Measurements from ENCODE around the gene GLT8D1.

The GLT8D1 gene

GRCh38 chr3:52710512-52710911, 4.9 kb upstream of the GLT8D1 start:
- DNase-seq = no peak

- DNase-seq = no peak
These were observed 2.0 kb upstream of the GLT8D1 start for GRCh38 chr3:52707585-52707984.

DNA sequence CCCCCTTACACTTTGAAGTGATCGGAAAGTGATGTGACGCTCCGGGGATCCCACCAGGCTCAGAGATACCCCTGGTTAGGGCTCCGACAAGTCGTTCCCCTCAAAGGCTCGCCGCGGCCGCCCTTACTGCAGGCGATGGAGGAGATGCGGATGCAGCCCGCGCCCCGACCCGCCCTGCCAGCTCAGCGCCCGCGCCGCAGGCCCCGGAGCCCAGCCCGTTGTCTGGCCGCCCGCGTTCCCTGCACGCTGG, 228 bp downstream of the GLT8D1 start:
- no peak for DNase-seq

- DNase-seq = no peak
These were observed 767 bp downstream of the GLT8D1 start for GRCh38 chr3:52704611-52705437.

GRCh38 chr3:52703341-52703740, 2.2 kb downstream of the GLT8D1 start:
- DNase-seq = no peak

DNA sequence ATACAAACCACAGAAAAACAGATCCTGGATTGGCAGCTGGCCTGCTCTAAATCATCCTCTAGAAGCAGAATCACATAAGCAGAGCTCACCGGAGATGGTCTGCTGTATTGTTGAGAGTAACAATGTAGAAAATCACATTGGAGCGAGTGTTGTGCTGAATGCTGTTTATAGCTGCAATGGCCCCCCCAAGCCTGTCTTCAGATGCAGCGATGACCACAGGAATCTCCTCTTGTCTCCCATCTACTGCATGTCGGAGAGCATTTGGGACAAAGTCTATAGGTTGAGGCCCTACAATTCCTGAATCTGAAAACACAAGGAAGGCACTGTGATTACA, 8.0 kb downstream of the GLT8D1 start:
- DNase-seq = no peak

- no peak for DNase-seq
These were observed 8.6 kb downstream of the GLT8D1 start for GRCh38 chr3:52696830-52697631.

DNA sequence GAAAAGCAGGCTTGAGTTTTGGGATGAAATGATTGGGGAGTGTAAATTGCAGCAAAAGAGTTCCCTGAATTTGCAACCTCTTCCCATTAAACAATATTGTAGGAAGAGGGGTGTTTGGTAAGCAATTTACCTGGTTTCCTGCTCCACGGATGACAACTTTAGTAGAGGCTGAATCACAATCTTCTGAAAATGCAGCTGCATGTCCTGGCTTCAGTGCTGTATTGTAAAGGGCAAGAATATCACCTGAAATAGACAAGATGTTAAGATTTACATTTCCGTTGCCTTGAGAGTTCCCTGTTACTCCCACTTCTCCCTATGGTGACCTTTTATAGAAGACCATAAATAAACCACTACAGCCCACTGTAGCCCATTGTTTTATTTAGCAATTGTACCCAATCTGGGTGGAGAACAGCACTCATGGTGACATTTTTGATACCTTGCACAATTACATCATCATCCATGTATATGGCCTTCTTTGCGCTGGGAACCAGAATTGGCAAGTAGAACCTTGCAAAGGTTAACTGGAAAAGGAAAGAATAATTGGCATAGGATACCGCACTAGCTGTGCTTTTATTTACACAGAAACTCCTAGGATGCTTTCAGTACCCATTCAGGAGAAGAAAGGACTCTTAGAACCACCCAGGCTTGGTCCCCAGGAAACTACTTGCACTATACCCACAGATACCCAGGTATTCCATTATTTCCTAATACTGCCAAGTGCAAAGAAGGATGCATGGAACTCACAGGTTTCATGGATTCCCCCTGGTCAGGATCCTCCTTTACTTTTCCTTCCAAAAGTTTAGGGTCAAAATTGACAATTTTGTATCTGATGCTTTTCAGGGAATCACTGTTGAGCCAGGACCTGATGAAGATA, 9.6 kb downstream of the GLT8D1 start:
- no peak for DNase-seq

- no peak for DNase-seq
These were observed 10.9 kb downstream of the GLT8D1 start for GRCh38 chr3:52694528-52695189.

- DNase-seq = no peak
These were observed 12.5 kb downstream of the GLT8D1 start for GRCh38 chr3:52693071-52693470.

- DNase-seq = no peak
These were observed 15.0 kb downstream of the GLT8D1 start for GRCh38 chr3:52690560-52690959.

GRCh38 chr3:52689151-52689550, 16.4 kb downstream of the GLT8D1 start:
- DNase-seq = no peak

DNA sequence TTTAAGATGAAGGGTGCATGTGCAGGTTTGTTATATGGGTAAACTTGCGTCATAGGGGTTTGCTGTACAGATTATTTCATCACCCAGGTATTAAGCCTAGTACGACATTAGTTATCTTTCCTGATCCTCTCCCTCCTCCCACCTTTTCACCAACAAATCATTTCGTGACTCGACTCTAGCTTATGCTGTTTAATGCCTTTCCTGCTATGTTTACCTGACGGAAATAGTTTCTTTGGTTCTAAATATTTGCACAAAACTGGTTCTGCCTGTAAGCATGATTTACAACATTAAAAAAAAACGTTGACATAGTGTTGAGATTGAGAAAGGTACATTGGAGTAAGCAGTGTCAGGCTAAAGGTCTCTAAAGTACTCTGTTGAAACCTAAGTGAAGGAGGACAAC, 17.3 kb downstream of the GLT8D1 start:
- no peak for DNase-seq

- peak; percentile 81 for DNase-seq
These were observed 19.6 kb downstream of the GLT8D1 start, which contains the start of the genes GNL3 and PBRM1 for GRCh38 chr3:52685709-52686691. Gene GNL3, plus strand, starts transcription at chr3:52686032. Its CDS starts 61 bp downstream, at chr3:52686093. Gene PBRM1, minus strand, starts transcription at chr3:52685913.

GRCh38 chr3:52685285-52685708, 20.3 kb downstream of the GLT8D1 start:
- DNase-seq = peak; percentile 80

- DNase-seq = no peak
These were observed 21.4 kb downstream of the GLT8D1 start for GRCh38 chr3:52684184-52684583.

GRCh38 chr3:52683611-52684010, 22.0 kb downstream of the GLT8D1 start:
- no peak for DNase-seq

DNA sequence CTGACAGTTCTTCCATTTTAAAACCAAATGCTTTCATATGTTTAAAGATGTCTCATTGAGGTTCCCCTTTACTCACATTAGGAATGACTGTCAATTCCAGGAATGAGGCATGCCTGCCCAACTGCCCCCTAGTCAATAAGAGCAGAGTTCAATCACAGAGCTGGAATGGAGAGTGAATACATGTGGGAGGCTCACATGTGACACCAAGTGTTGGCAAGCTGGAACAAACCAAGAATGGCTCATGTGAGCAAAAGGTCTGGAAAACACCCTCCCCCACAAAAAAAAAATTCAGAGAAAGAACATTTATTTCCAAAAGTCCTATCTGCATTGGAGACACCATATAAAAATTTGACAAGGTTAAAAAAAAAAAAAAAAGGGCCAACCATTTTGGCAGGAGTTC, 23.6 kb downstream of the GLT8D1 start:
- DNase-seq = no peak

GRCh38 chr3:52681596-52681995, 24.0 kb downstream of the GLT8D1 start:
- no peak for DNase-seq

- DNase-seq = no peak
These were observed 25.8 kb downstream of the GLT8D1 start for GRCh38 chr3:52679811-52680210.

- DNase-seq = no peak
These were observed 26.4 kb downstream of the GLT8D1 start for GRCh38 chr3:52679199-52679538.

Data from NCI-H1048 (cell line).